Activated naive CD8-positive, alpha-beta T cell treated with anti-CD3 and anti-CD28 coated beads, Interleukin-2, amount 50 U/mL, for 16 hours (primary cell): ENCODE data around the gene ARRB1.

Experiments used
- DNase-seq: peaks from one replicate; pipeline ENCODE4 v3.0.0-alpha.2; 2020; ENCODE audit warnings: low read depth, low spot score

ARRB1 gene

GRCh38 chr11:75301601-75302345, 49.7 kb downstream of the ARRB1 start:
- no peak for DNase-seq

- DNase-seq, result no peak
These were observed 50.3 kb downstream of the ARRB1 start for GRCh38 chr11:75301131-75301530.

- no peak for DNase-seq
These were observed 52.5 kb downstream of the ARRB1 start for GRCh38 chr11:75298976-75299260.

DNA sequence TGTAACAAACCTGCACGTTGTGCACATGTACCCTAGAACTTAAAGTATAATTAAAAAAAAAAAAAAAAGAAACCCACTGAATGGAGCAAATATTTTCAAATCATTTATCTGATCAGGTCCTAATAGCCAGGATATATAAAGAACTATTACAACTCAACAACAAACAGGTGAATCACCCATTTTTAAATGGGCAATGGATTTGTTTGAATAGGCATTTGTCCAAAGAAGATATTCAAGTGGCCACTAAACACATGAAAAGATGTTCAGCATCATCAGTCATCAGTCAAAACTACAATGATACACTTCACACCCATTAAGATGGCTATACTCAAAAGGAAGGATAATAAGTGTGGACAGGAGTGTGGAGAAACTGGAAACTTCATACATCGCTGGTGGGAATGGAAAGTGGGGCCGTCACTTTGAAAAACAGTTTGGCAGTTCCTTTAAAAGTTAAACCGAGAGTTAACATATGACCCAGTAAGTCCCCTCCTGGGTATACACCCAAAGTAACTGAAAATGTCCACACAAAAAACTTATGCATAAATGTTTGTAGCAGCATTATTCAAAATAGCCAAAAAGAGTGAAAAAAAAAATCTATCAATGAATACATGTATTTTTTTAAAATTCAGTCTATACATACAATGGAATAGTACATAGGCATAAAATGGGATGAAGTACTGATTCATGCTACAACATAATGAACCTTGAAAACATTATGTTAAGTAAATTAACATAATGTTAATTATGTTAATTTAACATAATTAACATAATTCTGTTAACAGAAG, 53.1 kb downstream of the ARRB1 start:
- DNase-seq, result no peak

DNA sequence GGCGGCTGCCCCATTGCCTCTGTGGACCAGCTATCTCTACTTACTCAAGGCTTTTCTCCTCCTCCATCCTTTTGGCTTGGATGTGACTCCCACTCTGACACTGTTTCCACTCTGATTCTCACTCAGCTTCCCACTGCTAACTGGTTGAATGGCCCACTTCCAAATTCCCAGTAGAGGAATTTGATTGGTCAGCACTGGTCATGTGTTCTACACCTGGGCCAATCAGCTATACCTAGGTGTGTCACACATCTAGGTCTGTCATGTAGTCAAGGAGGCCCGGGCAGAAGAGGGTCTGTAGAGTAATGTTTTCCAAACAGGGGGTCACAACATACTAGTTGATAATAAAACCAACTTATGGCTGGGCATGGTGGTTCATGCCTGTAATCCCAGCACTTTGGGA, 57.6 kb downstream of the ARRB1 start:
- DNase-seq, result no peak

DNA sequence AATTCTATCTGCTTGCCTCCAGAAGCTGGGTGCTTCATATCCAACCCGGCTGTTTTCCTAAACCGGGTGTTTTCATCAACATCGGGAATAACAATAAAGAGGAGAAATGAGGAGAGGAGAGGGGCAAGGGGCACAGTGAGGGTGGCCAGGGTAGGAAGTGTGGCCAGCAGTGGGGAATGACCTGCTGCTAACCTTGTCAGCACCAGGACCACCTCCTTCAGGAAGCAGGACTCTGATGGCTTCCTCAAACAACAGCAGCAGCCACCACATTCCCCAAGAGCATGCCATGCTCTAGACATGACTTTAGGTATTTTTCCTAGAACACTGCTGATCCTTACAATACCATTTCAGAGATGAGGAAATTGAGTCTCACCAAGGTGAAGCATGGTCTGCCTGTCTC, 58.5 kb downstream of the ARRB1 start:
- DNase-seq, result no peak

- DNase-seq, result no peak
These were observed 59.7 kb downstream of the ARRB1 start for GRCh38 chr11:75291741-75292140.

- no peak for DNase-seq
These were observed 61.5 kb downstream of the ARRB1 start for GRCh38 chr11:75289919-75290318.

- no peak for DNase-seq
These were observed 62.0 kb downstream of the ARRB1 start for GRCh38 chr11:75289511-75289760.

- no peak for DNase-seq
These were observed 63.9 kb downstream of the ARRB1 start for GRCh38 chr11:75287579-75287978.

DNA sequence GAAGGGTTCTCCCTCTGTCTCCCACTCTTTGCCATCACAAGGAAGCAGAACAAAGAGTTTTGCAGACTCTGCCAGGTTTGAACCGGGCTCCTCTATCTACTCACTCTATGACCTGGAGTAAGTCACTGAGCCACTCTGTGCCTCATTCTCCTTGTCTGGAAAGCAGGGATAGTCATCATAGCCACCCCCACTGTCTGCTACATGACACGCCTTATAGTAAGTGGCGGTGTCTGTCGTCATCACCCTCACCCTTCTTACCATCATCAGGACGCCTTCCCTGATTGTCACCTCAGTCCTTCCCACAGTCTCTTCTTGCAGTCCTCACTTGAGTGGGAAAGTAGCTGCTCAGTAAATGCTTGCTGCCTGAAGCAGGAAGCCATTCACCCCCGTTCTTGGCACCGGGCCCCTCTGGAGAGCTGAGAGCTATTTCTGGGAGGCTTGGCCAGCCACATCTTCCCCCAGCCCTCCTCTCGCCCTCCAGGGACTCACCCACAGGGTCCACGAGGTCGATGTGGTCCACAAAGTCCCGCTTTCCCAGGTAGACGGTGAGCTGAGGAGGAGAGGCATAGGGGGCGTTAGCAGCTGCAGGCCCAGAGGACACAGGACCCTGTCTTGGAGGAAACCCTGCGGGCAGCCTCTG, 64.5 kb downstream of the ARRB1 start:
- no peak for DNase-seq

- no peak for DNase-seq
These were observed 65.6 kb downstream of the ARRB1 start for GRCh38 chr11:75285776-75286360.

DNA sequence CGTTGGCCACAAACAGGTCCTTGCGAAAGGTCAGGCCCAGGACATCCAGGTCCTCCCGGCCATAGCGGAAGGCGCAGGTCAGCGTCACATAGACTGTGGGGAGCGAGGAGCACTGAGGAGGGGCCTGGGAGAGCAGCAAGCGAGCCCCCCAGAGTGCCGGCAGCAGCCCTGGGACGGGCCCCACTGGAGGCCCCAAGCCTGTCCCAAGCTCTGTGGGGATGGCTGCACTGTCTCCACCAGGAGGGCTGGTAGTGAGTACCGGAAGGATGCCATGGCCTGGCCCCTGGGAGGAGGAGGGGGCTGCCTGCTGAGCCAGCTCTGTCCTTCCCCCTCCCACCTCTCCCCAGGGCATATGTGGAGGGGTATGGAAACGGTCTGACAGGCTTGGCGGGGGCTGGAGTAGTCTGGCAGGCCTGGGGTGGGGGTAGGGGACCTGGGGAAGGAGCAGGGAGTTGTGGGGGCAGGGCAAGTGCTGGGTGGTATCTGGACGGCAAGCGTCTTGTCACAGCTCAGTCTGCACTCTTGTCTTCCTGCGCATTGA, 68.0 kb downstream of the ARRB1 start:
- DNase-seq, result no peak

DNA sequence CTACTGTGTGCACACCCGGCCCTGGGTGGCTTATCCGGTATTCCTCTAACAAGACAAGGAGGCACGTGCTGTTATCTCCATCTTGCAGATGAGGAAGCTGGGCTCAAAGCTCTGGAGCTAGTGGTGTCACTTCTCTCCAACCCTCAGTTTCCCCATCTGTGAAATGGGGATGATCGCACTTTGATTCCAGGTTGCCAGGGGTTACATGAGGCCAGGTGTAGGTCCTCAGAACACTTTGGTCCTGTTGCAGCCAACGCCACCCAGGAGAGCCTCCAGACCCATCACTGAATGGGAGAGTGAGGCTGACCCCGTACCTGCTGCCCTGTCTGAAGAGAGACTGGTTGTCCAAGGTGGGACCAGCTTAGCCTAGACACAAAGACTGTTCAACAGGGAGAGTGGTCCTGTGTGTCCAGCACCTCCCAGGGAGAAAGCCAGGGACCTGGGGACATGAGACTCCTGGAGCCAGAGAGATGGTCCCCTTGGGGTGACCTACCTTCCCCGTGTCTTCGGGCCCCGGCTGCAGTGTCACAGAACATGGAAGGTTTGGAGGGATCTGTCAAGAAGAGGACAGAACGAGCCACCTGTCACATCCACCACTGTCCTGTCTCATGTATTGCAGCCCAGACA, 69.9 kb downstream of the ARRB1 start:
- DNase-seq, result no peak

DNA sequence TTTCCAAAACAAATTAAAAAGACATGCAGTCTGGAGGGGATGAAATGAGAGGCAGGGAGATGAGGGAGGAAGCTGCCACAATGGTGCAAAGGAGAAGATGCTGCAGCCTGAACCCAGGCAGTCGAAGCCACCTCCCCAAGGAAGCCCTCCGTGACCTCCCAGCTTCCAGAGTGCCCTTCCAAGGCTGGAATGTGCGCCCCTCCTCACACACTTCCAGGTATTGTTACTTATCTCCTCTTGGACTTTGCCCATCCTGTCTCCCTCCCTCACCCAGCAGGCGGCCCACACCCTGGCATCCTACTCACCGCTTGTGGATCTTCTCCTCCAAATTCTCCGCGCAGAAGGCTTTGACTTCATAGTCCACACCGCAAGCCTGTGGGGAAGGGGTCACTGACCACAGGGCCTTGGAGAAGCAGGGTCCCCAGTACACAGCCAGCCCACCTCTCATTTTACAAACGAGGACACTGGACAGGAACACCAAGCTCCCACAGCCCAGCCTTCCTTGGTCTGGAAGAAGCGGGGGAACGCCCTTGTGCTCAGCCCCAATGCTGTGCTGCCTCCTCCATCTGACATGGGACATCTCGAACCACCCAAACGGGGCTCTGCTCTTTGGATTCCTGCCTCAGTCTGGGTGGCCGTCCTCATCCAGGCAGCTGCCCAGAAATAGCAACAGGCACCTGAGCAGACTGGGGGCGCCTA, 70.5 kb downstream of the ARRB1 start:
- DNase-seq, result no peak

GRCh38 chr11:75280227-75280701, 71.2 kb downstream of the ARRB1 start:
- DNase-seq, result peak; percentile 49

GRCh38 chr11:75279273-75279672, 72.2 kb downstream of the ARRB1 start:
- DNase-seq, result no peak

DNA sequence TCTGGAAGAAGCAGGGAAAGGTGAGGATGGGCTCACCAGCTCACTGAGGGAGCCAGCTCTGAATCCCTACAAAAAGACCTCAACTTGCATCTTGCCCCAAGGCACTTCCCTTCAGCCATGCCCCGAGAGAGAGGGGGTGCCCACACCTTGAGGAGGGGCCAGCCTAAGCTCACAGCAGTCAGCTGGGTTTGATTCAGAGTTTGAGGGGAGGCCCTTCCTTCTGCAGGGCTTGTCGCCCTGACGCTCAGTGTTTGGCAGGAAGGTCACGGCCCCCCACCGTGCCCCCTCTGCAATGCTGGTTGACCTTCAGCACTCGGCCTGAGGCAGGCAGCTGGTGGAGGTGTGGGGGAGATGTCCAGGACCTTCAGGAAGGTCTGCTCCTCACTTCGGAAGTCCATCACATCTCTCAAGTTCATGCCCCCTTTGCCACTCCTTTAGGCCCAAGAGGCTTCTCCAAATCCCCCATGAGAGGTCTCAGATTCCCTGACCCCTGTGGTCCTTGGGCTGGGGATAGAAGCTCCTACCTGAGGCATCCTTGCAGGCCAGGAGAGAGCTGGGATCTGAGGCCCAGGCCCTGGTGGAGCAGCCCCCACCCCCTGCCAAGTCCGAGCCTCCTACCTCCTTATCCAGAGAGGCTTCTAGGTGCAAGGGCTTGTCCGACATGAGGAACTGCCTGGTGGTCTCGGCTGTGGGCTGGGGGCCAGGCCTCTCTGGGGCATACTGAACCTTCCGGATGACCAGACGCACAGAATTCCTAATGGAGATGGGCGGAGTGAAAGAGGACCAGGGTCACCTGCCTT, 73.3 kb downstream of the ARRB1 start:
- no peak for DNase-seq

DNA sequence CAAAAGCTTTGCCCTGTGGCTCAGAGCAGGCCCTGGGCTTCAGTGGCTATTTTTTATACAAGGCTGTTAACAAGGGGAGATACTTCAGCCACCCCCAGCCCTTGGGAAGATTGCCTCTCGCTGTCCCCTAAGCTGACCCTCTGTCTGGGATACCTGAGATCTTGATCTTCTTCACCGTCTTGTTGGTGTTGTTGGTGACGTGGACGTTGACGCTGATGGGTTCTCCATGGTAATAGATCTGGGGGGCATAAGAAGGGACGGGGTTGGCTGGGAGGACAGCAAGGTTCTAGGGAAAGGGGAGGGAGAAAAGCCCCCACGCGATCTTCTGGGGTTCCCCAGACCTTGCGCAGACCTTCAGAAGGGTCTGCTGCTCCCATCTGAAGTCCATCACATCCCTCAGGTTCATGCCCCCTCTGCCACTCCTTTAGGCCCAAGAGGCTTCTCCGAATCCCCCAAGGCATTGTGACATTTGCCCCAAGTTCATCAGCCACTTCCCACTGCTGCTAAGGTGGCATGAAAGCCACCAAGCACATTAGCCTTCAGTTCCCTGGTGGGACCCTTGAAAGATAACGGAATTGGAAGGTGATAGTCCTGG, 74.2 kb downstream of the ARRB1 start:
- DNase-seq, result no peak

DNA sequence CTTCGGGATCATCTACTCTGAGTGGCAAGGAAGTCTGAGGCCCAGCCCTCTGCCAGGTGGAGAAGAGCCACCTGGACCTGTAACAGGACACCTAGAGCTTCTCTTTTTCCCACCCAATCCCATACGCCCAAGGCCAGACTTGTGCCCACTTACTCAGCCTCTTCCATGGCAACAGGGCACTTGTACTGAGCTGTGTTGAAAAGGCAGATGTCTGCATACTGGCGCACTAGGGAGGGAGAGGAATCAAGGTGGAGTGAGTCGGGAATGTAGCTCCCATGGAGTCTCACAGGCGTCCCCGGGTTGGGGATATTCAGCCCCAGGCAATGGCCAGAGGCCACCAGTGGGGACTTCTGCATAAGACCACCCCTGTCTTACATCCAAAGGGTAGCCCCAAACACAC, 74.8 kb downstream of the ARRB1 start:
- no peak for DNase-seq
